LNCAP (cell line): ENCODE results near the gene TBC1D14.

ENCODE experiments used
- CTCF ChIP-seq: fragments of 450-650 bp; IDR thresholded peaks from 2 replicates; pipeline ENCODE4 v1.5.1; 2017; ENCODE audit warnings: mild to moderate bottlenecking

Gene TBC1D14

GRCh38 chr4:6938647-6939271, 29.1 kb downstream of the TBC1D14 start:
- no peak for TF ChIP-seq CTCF

- no peak for TF ChIP-seq CTCF
Measured at GRCh38 chr4:6939761-6940743, 30.4 kb downstream of the TBC1D14 start.

- no peak for TF ChIP-seq CTCF
Measured at GRCh38 chr4:6940744-6941137, 31.1 kb downstream of the TBC1D14 start.

GRCh38 chr4:6941796-6942195, 32.2 kb downstream of the TBC1D14 start:
- no peak for TF ChIP-seq CTCF

GRCh38 chr4:6942238-6942800, 32.7 kb downstream of the TBC1D14 start:
- no peak for TF ChIP-seq CTCF

GRCh38 chr4:6943012-6943884, 33.6 kb downstream of the TBC1D14 start:
- TF ChIP-seq CTCF: no peak

- TF ChIP-seq CTCF: no peak
Measured at GRCh38 chr4:6943885-6944225, 34.2 kb downstream of the TBC1D14 start.
